Measurements from ENCODE around the gene SULF2.

The SULF2 gene

DNA sequence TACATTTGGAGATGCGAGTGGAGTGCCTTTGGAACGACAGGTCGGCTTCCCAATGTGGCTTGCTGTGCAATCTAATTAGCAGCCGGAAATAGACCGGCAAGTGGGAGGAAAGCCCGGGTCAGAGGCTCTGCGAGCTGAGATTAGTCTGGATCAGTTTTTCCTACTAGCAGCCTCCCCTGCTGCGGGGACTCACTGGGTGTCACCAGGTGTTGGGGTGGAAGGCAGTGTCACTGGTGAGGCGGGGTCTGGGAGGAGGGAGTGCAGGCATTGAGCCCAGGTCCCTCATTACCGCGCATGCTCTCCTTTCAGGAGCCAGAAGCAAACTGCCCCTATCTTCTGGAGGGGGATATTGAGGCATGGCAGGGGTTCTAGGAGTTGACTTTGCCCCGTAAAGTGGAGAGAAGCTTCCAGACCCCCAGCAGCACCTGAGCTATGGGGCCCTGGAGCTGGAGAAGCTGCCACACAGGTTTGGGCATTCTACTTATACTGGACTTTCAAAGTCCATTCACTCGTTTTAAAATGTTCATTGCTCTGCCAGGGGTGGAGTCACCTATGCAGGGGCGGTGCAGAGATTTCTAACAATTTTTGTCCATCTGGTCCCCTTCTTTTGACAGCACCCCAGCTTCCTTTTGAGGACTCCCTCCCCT, 11.0 kb downstream of the SULF2 start:
- peaks cover 2% of the 10 kb centered on the region for H3K27me3 ChIP-seq (replicated peaks)
- no peaks in the 10 kb centered on the region for H3K36me3 ChIP-seq (replicated peaks)
- H3K27ac ChIP-seq = no peak overlapping the region
- H3K4me3 ChIP-seq (ENCODE audit: low read depth, low read length) = no peak overlapping the region
- TF ChIP-seq CTCF (IDR thresholded peaks at IDR 0.05; ENCODE audit: low read depth, low read length, missing control alignments) = no peak
- in situ Hi-C loops (cut with HindIII; ENCODE audit: low pct_ligation_motif_present, low sequenced_read_pairs) = no loop called here
- no peak for DNase-seq

DNA sequence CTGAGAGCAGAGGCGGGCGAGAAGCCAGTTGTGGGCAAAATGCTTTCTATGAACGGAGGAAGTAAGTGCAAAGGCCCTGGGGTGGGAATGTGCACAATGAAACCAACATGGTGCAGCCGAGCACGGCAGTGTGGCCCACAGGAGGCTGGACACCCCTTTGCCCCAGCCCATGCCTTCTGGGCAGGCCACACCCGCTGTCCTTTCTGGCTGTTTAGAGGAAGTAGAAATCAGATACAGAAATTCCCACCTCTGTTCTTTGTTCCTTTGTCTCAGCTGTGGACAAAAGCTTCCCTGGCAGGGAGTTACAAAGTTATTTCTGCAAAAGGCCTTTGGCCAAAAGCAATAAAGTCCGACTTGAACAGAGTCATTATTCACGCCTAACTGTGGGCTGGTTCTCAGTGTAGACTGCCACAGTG, 11.9 kb downstream of the SULF2 start:
- in situ Hi-C loops (cut with HindIII; ENCODE audit: low pct_ligation_motif_present, low sequenced_read_pairs) = no loop called here
- DNase-seq = no peak
- no peaks in the 10 kb centered on the region for H3K36me3 ChIP-seq (replicated peaks)
- H3K4me3 ChIP-seq (ENCODE audit: low read depth, low read length) = no peak overlapping the region
- peaks cover 2% of the 10 kb centered on the region for H3K27me3 ChIP-seq (replicated peaks)
- no peak overlapping the region for H3K27ac ChIP-seq
- no peak for TF ChIP-seq CTCF (IDR thresholded peaks at IDR 0.05; ENCODE audit: low read depth, low read length, missing control alignments)

- in situ Hi-C loops (cut with HindIII; ENCODE audit: low pct_ligation_motif_present, low sequenced_read_pairs) = no loop called here
Measured at GRCh38 chr20:47770935-47771334, 14.3 kb downstream of the SULF2 start.

DNA sequence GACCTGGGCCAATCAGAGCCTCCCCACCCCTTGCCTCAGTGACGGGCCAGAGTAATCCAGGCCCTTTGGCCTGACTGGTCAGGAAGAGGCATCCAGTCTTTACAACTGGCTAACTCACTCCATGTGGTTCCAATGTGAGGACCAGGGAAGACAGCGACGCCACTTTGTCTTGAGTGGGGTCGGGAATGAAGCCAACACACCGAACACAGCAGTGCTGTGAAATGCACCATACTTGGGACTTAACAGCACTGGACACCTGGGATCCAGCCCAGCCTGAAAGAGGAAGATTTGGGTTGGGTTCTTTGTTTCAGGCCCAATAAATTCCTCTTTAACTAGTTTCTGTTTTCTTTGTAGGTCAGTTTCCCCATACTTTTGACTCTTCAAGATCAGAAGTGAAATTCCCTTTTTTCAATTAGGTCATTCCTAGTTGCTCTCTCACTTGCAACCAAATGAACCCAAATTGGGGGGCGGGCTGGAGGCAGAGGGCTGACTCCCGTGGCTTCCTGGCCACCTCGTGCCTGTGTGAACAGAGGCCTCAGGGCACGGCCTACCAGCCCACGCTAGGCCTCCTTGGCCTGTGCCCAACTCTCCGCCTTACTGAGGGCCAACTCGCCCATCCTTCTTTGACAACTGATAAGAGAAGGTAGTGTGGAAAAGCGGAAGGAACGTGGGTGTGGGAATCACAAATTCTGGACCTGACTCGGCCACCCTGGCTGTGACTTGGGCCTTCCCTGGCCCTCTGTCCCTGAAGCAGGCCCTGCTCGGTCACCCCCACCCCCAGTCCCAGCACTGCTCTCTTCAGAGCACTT, 17.1 kb downstream of the SULF2 start:
- in situ Hi-C loops (cut with HindIII; ENCODE audit: low pct_ligation_motif_present, low sequenced_read_pairs) = no loop called here
- DNase-seq = no peak
- H3K4me3 ChIP-seq (ENCODE audit: low read depth, low read length) = no peak overlapping the region
- H3K36me3 ChIP-seq (replicated peaks) = no peaks in the 10 kb centered on the region
- no peak overlapping the region for H3K27ac ChIP-seq
- no peak for TF ChIP-seq CTCF (IDR thresholded peaks at IDR 0.05; ENCODE audit: low read depth, low read length, missing control alignments)
- H3K27me3 ChIP-seq (replicated peaks) = peaks cover 3% of the 10 kb centered on the region

More at GRCh38 chr20:47770935-47771334, 14.3 kb downstream of the SULF2 start:
- H3K27ac ChIP-seq = no peak overlapping the region
- no peak for DNase-seq
- TF ChIP-seq CTCF (IDR thresholded peaks at IDR 0.05; ENCODE audit: low read depth, low read length, missing control alignments) = no peak
- H3K27me3 ChIP-seq (replicated peaks) = peaks cover 3% of the 10 kb centered on the region
- no peak overlapping the region for H3K4me3 ChIP-seq (ENCODE audit: low read depth, low read length)
- H3K36me3 ChIP-seq (replicated peaks) = no peaks in the 10 kb centered on the region

- peaks cover 15% of the 10 kb centered on the region for H3K27me3 ChIP-seq (replicated peaks)
- in situ Hi-C loops (cut with HindIII; ENCODE audit: low pct_ligation_motif_present, low sequenced_read_pairs) = no loop called here
- H3K4me3 ChIP-seq (ENCODE audit: low read depth, low read length) = no peak overlapping the region
- no peaks in the 10 kb centered on the region for H3K36me3 ChIP-seq (replicated peaks)
- no peak for TF ChIP-seq CTCF (IDR thresholded peaks at IDR 0.05; ENCODE audit: low read depth, low read length, missing control alignments)
- H3K27ac ChIP-seq = no peak overlapping the region
- peak; percentile 9 for DNase-seq
Measured at GRCh38 chr20:47765691-47766594, 19.3 kb downstream of the SULF2 start.
